GM13976 (cell line): Measurements from ENCODE around the gene VPS4B.

ENCODE experiments used
- DNase-seq: peaks from one replicate; pipeline ENCODE4 v3.0.0; 2012; ENCODE audit warnings: low spot score
- in situ Hi-C: fragments of 300-500 bp; cut with MboI; formaldehyde crosslinking; loops from one replicate; pipeline ENCODE4 v1.12.0; 2022; ENCODE audit warnings: low sequenced_read_pairs, mixed read lengths, inconsistent platforms; ENCODE audit not compliant: unreplicated experiment
- TF ChIP-seq, protein P1 (sequence below): IDR thresholded peaks from 2 replicates; pipeline ENCODE4 v1.5.1; 2012; ENCODE audit warnings: borderline replicate concordance, mild to moderate bottlenecking; ENCODE audit not compliant: insufficient read depth; ENCODE audit errors: extremely low read depth, missing control alignments, control extremely low read depth

Gene VPS4B

DNA sequence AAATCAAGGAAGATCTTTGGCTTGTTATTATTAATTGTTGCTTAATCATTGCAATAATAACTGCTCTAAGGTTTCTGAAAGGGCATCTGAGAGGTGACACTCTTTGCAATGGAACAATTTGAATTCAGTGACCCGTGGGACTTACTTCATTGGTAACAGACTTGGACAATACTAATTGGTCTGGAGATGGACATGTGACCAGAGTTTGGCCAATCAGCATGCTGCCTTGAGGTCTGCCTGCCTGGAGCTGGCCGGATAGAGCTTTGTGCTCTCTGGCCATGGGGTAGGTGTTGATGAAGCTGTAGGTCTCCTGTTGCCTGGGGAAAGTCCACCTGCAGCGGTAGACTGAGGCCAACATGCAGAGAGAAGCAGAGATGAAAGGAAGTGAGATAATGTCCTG is 24.0 kb upstream of the VPS4B start:
- in situ Hi-C loops: loop anchor here (10.0 to 25.0 kb wide), 2 partner anchors 309 to 431 kb away; no protein-coding TSS in a partner anchor
- DNase-seq: no peak
- TF ChIP-seq, protein P1, sequence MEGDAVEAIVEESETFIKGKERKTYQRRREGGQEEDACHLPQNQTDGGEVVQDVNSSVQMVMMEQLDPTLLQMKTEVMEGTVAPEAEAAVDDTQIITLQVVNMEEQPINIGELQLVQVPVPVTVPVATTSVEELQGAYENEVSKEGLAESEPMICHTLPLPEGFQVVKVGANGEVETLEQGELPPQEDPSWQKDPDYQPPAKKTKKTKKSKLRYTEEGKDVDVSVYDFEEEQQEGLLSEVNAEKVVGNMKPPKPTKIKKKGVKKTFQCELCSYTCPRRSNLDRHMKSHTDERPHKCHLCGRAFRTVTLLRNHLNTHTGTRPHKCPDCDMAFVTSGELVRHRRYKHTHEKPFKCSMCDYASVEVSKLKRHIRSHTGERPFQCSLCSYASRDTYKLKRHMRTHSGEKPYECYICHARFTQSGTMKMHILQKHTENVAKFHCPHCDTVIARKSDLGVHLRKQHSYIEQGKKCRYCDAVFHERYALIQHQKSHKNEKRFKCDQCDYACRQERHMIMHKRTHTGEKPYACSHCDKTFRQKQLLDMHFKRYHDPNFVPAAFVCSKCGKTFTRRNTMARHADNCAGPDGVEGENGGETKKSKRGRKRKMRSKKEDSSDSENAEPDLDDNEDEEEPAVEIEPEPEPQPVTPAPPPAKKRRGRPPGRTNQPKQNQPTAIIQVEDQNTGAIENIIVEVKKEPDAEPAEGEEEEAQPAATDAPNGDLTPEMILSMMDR: no peak

DNA sequence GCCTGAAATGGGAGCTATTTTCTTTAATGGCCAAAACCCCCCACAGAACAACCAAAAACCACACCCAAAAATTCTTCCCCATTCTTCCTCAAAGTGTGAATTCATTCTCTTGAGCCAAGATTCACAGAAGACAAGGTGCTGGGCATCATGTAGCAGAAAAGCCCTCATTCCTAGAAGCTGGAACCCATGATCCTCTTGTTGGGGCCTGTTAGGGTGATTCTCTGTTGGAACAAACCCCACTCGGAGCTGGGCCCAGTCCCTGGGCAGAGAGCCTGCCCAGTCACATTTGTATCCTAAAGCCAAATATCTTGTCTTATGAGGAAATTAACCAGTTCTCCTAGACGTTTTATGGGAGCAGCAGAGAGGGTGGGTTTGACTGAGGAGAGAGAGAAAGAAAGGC is 22.8 kb upstream of the VPS4B start:
- TF ChIP-seq, protein P1: no peak
- in situ Hi-C loops: loop anchor here (10.0 to 25.0 kb wide), 2 partner anchors 308 to 430 kb away; no protein-coding TSS in a partner anchor
- DNase-seq: no peak

DNA sequence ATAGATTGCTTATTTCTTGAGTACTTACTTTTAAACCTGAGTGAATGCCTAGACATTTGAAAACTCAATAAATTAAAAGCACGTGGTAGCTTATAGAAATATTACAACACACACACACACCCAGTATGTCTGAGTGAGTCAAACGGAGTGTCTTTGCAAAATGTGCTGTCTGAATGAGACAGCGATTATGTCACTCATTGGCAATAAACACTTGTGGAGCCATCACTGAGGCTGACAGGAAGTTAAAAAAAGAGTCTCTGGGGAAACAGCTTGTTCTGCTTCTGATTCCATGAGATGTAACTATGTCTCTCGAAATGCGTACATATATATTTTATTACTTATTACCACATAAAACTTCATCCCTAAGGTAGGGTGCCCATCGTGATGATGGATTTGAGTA is 22.3 kb upstream of the VPS4B start:
- in situ Hi-C loops: loop anchor here (10.0 to 25.0 kb wide), 2 partner anchors 307 to 430 kb away; no protein-coding TSS in a partner anchor

DNA sequence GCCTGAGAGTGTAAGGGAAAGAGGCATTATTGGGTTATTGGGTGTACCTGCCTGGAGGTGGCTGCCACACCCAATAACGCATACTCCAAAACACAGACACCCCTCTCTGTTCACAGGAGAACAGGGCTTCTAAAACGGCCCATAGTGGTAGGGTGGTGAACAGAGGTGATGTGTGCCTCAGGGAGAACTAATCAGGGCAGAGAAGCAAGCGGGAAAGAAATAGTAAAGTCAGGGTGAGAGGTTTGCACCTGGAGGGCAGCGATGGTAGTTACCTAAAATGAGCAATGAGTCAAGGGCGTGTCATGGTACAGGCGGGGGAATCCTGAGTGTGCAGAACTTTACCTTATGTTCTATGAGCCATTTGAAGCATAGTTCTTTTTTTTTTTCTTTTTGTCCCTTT is 21.6 kb upstream of the VPS4B start:
- in situ Hi-C loops: loop anchor here (10.0 to 25.0 kb wide), 2 partner anchors 307 to 429 kb away; no protein-coding TSS in a partner anchor
- TF ChIP-seq, protein P1: no peak
- no peak for DNase-seq

More for the DNA sequence above, 22.3 kb upstream of the VPS4B start:
- no peak for DNase-seq
- TF ChIP-seq, protein P1: no peak

DNA sequence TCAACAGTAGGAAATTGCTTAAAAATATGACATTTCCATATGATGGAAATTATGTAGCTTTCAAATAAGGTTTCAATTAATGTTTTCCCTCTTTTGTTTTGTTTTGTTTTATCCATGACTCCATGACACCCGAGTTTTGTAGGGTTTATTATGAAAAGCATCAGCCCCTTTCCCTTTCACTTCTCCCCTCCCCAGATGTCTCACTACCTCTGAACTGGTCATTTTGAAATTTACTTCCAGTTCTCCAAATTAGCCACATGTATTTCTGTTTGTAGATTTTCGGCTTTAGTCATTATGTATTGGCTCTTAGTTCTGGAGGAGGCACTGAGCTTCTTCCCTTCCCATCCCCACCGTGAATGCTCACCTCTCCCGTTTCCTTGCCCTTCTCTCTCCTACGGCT is 18.6 kb upstream of the VPS4B start:
- TF ChIP-seq, protein P1: no peak
- no peak for DNase-seq
- in situ Hi-C loops: loop anchor here (10.0 to 25.0 kb wide), 2 partner anchors 304 to 426 kb away; no protein-coding TSS in a partner anchor

DNA sequence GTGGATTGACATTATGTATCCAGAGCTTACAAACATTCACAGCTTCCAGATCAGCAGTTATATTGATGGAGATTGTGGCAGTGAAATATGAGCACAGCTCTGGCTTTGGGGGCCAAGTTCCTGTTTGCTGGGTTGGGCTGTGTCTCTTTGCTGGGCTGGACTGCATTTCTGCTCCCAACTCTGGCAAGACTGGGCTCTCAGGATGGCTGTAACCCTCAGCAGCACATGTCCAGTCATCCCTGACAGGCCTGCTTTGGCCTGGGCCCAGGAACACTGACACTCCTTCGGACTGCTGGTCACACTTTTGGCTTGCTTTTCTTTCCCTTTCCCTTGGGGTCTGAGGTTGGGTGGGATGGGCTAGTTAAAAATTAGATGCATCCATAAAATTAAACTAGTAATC is 17.9 kb upstream of the VPS4B start:
- TF ChIP-seq, protein P1: no peak
- in situ Hi-C loops: loop anchor here (10.0 to 25.0 kb wide), 2 partner anchors 303 to 425 kb away; no protein-coding TSS in a partner anchor

More for the DNA sequence above, 17.9 kb upstream of the VPS4B start:
- no peak for DNase-seq
